CD4-positive, alpha-beta T cell treated with Interleukin-17A for 1 hour (primary cell): Measurements from ENCODE around the gene ATAD1.
"Not testable (repeated sequence)": the region's sequence is repeated elsewhere in the genome, so short reads cannot be mapped to it uniquely, and the experiment has no call there.

Experiments used
- DNase-seq: peaks from one replicate; pipeline ENCODE4 v3.0.0-alpha.2; 2020

The ATAD1 gene, protein sequence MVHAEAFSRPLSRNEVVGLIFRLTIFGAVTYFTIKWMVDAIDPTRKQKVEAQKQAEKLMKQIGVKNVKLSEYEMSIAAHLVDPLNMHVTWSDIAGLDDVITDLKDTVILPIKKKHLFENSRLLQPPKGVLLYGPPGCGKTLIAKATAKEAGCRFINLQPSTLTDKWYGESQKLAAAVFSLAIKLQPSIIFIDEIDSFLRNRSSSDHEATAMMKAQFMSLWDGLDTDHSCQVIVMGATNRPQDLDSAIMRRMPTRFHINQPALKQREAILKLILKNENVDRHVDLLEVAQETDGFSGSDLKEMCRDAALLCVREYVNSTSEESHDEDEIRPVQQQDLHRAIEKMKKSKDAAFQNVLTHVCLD

DNA sequence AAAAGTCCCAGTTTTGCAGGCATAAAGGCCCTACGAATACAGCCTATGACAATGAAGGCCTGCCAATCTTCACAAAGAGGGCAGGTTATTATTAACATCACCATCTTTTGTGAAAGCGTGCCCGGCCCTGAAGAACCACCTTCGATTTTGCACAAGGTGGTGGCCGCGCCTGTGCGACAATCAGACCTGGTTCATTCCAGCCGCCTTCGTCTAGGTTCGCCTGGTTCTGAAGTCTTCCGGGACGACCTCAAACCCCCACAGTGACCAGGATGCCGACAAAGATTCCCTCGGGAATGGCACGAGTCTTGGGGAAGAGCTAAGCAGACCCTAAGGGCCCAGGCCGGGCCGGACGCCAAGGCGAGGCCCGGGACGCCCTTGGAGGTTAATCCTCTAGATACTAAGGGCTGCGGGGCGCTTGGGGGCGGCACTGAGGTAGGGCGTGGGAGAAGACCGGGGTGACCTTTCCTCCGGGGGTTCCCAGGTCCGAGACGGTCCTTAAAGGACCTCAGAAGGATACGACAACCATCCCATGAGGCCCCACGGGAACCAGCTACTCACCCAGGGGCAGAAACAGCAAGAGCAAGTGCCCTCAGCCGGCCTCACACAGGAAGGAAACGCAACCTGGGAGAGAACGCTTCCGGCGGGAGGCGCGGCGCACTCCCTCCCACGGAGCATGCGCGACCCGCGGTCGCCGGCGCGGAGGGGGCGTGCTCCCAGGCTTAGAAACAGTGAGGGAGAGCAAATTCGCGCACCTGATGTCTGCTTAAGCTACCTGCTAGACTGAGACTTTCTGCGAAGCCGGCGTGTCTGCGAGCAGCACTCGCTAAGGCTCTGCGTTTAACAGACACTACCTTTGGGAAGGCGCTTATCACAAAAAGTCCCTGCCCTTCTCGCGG is at the start of gene ATAD1:
Gene ATAD1 (minus strand): TSS at position 618 of the 896 bp plus-strand sequence. CDS start 3,627 bp downstream, outside the sequence.
- peak; percentile 92 for DNase-seq

- no peak for DNase-seq
Observed at GRCh38 chr10:87867453-87867852, 49.4 kb upstream of the ATAD1 start.

DNA sequence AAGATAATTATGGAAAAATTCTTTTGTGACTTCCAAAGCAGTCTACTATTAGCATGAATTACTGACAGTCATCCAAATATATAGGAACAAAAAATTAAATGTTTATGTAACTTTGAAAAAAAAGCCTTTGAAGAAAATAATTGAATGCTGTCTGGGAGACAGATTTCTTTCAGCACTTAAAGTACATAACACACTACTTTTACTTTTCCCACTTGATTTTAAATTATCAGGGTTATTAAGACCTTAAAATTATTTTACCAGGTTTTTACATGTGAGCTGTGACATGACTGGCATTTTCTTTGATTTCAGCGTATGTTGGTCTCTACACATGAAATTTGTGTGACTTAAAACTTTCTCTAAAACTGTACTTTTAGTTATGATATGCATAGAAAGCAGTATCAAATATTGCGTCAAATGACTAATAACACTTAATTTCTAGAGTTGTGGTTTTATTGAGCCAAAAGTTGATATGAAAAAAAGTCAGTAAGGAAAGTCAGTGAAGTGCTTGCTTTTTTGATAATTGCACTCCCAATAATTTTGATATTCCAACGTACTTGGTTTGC is 48.5 kb upstream of the ATAD1 start:
- no peak for DNase-seq

- DNase-seq, result no peak
Observed at GRCh38 chr10:87865241-87865881, 47.3 kb upstream of the ATAD1 start.

DNA sequence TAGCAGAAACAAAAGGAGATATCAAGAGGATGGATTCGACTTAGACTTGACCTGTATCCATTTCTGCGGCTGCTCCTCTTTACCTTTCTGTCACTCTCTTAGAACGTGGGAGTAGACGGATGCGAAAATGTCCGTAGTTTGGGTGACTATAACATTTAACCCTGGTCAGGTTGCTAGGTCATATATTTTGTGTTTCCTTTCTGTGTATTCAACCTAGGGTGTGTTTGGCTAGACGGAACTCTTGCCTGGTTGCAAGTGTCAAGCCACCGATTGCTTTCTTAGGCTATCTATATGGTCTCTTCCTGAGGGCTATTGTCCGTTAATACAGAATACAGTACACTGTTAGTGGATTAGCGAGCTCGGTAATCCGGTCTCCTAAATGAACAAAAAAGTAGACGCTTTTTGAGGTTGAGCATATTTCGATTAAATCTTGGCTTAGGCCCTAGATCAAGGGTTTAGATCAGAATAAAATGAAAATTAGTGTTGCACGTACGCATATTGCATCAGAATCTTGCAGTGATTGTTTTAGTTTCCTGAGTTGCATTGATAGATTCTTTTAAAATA is 46.6 kb upstream of the ATAD1 start:
- no peak for DNase-seq

- DNase-seq, result peak; percentile 39
Observed at GRCh38 chr10:87863951-87864495, 46.0 kb upstream of the ATAD1 start.

GRCh38 chr10:87863053-87863943 is 45.3 kb upstream of the ATAD1 start, which contains the start of the genes KLLN and PTEN:
Gene KLLN (minus strand): TSS chr10:87863533. CDS start chr10:87862487, 1,046 bp downstream.
Gene PTEN (plus strand): TSS chr10:87863625. CDS start chr10:87864470, 845 bp downstream.
- DNase-seq, result peak; percentile 86

GRCh38 chr10:87862679-87863052 is 44.6 kb upstream of the ATAD1 start:
- no peak for DNase-seq

- peak; percentile 96 for DNase-seq
Observed at GRCh38 chr10:87861953-87862678, 44.1 kb upstream of the ATAD1 start.

DNA sequence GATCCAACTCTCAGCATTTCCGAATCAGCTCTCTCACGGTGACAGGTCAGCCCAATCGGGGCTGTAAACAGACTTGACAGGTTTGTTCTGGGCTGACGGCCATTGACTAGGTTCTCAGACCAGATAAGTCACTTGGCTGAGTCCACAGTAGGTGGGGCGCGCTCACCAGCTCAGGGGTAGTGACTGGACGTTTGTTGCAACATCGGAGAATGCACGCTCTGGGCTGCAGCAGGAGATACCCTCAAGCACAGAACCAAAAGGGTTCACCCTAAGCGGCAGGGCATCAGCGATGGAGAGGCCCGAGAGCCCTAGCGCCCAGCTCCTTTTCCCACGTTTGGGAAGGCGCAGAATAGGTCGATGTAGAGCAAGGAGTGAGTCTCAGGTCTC is 43.5 kb upstream of the ATAD1 start:
- DNase-seq, result no peak

DNA sequence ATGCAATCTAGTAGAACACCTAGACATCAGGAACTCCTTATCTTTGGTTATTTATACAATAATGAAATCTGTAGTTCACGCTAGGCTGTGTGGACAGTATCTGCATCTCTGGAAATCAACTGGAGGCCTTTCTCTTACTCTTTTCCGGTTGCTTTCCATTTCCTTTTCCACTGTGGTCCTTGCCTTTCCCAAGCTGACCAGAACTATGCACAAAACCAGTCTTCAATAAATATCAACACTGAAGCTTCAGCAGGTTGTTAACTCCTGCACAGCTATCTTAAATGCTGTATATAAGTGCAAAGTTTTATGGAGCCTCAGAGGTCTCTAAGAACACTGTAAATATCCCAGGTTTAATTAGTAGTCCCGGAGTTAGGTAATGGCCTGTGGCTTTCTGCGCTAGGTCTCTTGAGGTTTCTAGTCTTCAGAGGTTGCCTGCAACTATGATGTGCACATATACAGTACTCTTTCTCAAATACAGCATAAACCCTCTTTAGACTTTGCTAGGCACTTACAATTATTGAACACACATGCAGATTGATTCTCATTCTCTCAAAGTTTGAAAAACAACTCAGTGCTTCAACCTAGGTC is 42.9 kb upstream of the ATAD1 start:
- DNase-seq, result no peak

DNA sequence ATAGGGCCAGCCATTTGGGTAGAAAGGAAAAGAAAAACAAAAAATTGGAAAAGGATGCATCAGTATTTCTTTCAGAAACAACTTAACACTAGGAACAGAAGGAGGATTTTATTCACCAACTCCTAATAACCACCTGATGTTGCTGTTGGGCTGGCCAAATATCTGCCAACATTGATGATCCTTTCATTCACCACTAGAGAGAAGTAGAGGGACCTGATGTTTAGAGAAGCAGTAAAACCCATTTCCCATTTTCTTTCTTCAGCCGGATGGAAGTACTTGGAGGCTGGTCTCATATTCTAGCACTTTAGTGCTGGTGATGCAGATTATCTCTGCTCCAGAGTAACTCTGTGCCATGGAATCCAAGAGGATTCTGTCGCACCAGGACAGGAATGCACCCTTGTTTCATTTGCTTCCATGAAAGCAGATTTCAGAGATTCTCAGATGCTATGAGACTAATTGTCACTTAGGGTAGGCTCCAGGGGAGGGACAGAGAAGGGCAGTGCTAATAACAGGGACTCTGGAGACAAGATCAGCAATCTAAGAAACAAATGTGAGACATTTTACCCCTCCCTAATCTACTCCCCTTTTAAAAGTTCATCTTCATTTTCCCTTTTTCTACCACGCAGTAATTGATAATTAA is 42.2 kb upstream of the ATAD1 start:
- DNase-seq, result peak; percentile 77

GRCh38 chr10:87855665-87856064 is 37.6 kb upstream of the ATAD1 start:
- not testable (repeated sequence) for DNase-seq

DNA sequence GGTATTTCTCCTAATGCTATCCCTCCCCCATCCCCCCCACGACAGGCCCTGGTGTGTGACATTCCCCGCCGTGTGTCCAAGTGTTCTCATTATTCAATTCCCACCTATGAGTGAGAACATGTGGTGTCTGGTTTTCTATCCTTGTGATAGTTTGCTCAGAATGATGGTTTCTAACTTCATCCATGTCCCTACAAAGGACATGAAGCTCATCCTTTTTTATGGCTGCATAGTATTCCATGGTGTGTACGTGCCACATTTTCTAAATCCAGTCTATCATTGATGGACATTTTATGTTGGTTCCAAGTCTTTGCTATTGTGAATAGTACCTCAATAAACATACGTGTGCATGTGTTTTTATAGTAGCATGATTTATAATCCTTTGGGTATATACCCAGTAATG is 37.2 kb upstream of the ATAD1 start:
- DNase-seq, result not testable (repeated sequence)

DNA sequence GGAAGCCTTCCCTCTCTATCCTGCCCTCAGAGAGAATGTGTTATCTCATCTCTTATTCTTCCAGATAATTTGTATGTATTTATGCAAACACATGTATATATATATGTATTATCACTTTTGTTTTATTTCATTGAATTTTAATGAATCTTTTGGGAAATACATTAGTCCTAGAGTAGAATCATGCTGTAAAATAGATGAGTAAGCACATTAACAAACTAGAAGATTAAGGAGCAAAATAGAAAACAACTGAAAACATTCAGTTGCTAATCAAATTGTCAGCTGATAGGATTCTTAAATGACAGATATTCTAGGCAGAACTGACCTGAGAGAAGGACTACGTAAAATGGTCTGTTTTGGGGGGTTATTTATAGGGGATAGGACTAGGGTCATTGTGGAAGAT is 34.1 kb upstream of the ATAD1 start:
- no peak for DNase-seq

DNA sequence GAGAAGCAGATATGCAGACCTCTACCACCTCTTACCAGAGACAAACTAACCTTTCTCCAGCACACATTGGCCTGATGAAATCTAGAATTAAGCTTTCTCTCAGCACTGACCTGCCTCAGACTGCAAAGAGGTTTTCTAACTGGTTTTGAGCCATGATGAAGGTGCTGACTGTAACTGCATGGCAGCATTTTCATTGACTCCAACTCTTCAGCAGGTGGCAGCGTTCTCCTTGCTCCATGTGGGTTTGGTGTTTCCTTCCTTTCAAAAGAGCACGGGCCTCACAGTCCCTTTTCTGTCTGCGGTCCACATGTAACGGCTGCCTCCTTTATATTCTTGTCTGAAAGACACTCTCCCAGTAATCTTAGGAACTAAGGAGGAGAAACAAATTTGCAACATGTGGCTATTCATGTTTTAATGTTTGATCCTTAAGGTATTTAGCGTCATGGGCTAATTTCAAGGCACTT is 32.7 kb upstream of the ATAD1 start:
- DNase-seq, result peak; percentile 63

DNA sequence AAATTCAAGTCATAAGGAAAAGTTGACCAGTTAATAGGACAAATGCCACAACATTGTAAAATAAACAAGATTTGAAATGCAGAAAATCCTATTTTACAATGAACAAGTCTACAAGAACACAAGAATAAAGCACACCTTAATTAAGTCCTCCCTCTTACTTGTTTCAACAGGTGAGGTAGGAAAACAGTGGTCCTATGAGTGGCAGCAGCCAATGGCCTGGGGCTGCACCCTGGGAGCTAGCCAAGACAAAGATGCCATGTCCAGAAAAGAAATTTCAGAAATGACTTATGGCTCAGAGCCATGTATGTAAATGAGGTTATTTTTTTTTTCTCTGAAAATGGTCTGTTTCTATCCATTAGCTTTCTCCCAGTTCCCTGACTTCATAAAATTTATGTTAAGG is 31.0 kb upstream of the ATAD1 start:
- DNase-seq, result no peak

DNA sequence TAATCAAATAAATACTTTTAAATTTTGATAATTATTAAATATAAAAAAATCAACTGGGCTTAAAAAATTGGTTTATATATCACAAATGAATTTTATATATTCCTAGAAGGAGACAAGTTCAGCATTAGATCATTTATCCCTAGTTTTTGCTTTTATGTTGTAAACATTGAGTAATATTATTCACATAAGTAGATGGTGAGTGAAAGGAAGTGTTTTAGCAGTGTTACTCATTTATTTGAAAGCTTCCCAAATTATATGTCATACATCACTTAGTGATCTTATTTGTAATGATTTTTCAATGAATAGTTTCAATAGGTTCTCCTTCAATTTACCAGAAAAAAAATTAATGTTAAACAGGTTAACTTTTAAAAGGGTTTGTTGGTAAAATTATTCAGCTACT is 29.5 kb upstream of the ATAD1 start:
- DNase-seq, result no peak

DNA sequence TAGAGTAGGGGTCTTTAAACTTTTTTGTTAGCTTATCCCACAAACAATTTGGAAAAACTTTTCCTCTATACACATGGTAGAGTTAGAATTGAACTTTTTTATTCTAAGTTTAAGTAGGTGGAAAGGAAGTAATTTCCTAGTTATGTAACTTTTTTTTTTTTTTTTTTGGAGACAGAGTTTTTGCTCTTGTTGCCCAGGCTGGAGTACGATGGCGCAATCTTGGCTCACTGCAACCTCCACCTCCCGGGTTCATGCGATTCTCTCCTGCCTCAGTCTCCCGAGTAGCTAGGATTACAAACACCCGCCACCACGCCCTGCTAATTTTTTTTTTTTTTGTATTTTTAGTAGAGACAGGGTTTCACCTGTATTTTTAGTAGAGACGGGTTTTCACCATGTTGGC is 28.7 kb upstream of the ATAD1 start:
- DNase-seq, result not testable (repeated sequence)
